Nucleus accumbens (tissue), 56 donors: ENCODE results near the gene SLC39A9.
A peak's percentile ranks its signal among the peaks of the same experiment; 100 is the strongest.
"Not testable (repeated sequence)": the region's sequence is repeated elsewhere in the genome, so short reads cannot be mapped to it uniquely, and the experiment has no call there.

Experiments
- DNase-seq, 56 donors: peaks; one replicate each; lab custom pipeline; 2025; lab: John Stamatoyannopoulos, UW

The SLC39A9 gene

GRCh38 chr14:69366761-69367160 lies 31.7 kb upstream of the SLC39A9 start:
- DNase-seq = no peak

- no peak for DNase-seq
Measured at GRCh38 chr14:69368381-69368780, 30.1 kb upstream of the SLC39A9 start.

- DNase-seq = no peak
Measured at GRCh38 chr14:69370061-69370460, 28.4 kb upstream of the SLC39A9 start.

GRCh38 chr14:69372146-69372545 lies 26.3 kb upstream of the SLC39A9 start:
- DNase-seq = no peak

- DNase-seq = no peak
Measured at GRCh38 chr14:69373104-69373503, 25.4 kb upstream of the SLC39A9 start.

GRCh38 chr14:69374235-69374634 lies 24.3 kb upstream of the SLC39A9 start:
- no peak for DNase-seq

GRCh38 chr14:69375182-69375581 lies 23.3 kb upstream of the SLC39A9 start:
- DNase-seq = no peak

GRCh38 chr14:69375722-69376121 lies 22.8 kb upstream of the SLC39A9 start:
- DNase-seq = no peak

- no peak for DNase-seq
Measured at GRCh38 chr14:69376439-69376838, 22.1 kb upstream of the SLC39A9 start.

GRCh38 chr14:69378274-69378673 lies 20.2 kb upstream of the SLC39A9 start:
- DNase-seq = no peak

- no peak for DNase-seq
Measured at GRCh38 chr14:69387311-69387710, 11.2 kb upstream of the SLC39A9 start.

- not testable (repeated sequence) for DNase-seq
Measured at GRCh38 chr14:69391400-69391799, 7.1 kb upstream of the SLC39A9 start.

- DNase-seq = no peak
Measured at GRCh38 chr14:69392481-69392880, 6.0 kb upstream of the SLC39A9 start.

- no peak for DNase-seq
Measured at GRCh38 chr14:69395929-69396328, 2.6 kb upstream of the SLC39A9 start.

GRCh38 chr14:69398818-69399210 lies 322 bp downstream of the SLC39A9 start:
- peak in 6 of 56 donors; percentile 4 to 80 (median 61) for DNase-seq

GRCh38 chr14:69399750-69400149 lies 1.3 kb downstream of the SLC39A9 start:
- no peak for DNase-seq

- no peak for DNase-seq
Measured at GRCh38 chr14:69400154-69400553, 1.7 kb downstream of the SLC39A9 start.

- DNase-seq = no peak
Measured at GRCh38 chr14:69401841-69402240, 3.3 kb downstream of the SLC39A9 start.

GRCh38 chr14:69404478-69404877 lies 6.0 kb downstream of the SLC39A9 start:
- DNase-seq = no peak

- DNase-seq = no peak
Measured at GRCh38 chr14:69404883-69405282, 6.4 kb downstream of the SLC39A9 start.

- DNase-seq = no peak
Measured at GRCh38 chr14:69405762-69406161, 7.3 kb downstream of the SLC39A9 start.

GRCh38 chr14:69408331-69408960 lies 10.0 kb downstream of the SLC39A9 start:
- DNase-seq = no peak

GRCh38 chr14:69413483-69413882 lies 15.0 kb downstream of the SLC39A9 start:
- no peak for DNase-seq
